Left ventricle myocardium superior (tissue), 1 donor: ENCODE data around the gene INO80. TPM values are rescaled to one million over a fixed set of nuclear protein-coding genes. Genes with fewer than 3 reads are reported as not detected.
"Not testable (repeated sequence)": the region's sequence is repeated elsewhere in the genome, so short reads cannot be mapped to it uniquely, and the experiment has no call there.

Experiments used
- ATAC-seq: fragments of 200-7000 bp; cut with Tn5 transposase; one replicate; pipeline ENCODE4 v1.9.1; 2020; ENCODE audit warnings: mild to moderate bottlenecking, moderate library complexity
- DNase-seq: peaks from one replicate; pipeline ENCODE4 v3.0.0-alpha.2; 2020
- intact Hi-C: fragments of 100-400 bp; cut with micrococcal nuclease; formaldehyde crosslinking; loops from one replicate; pipeline ENCODE4 v1.11.0; 2022
- total RNA-seq: library from RNA; stranded (reverse); fragmentation: NEBNext Ultra II Directional; extraction: Animal tissue kit (Norgen Biotek cat#: 25700); gene quantifications from one replicate; pipeline ENCODE4 v1.2.1, GENCODE V29; 2021
- donor health status: DM: no; HTN: yes; CAD: no; lungs with severe emphysema.

Gene INO80
- total RNA-seq, 1 donor from 2014 or later, result 10.6 TPM

DNA sequence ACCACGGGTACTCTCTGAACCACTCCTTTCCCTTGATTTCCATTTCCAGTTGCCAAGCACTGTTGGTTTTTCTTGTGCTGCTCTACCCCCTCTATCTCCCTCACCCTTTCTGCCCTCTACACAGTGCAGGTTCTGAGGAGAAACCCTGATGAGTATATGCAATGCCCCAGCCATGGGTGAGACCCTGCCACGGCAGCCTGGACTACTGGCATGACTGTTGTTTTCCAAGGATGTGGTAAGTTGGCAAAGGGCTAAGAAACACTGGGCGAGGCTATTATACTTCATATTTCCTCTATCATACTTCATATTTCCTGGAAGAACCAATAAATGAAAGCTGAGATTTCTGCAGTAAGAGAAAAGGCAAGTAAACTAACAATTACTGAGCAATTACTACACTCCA is 134.9 kb downstream of the INO80 start:
- no peak for DNase-seq
- intact Hi-C loops, result no loop called here
- no peak for ATAC-seq

DNA sequence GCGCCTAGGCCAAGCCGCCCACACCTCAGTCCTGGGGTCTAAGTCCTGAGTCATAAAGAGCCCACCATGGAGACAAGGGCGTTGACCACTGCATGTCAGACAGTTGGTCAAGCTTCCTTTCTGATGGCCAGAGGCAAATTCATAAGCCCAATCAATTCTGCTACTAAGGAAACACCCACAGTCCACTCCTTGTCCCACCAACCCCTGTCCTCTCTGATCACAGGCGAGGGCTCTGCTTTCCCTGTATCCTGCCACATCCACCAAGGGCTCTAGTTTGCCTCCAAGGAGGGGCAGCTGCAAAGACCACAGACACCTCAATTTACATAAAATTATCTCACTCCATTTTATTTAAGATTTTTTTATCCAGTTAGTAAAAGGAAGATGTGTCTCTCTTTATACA is 137.5 kb downstream of the INO80 start:
- intact Hi-C loops, result no loop called here
- no peak for ATAC-seq

DNA sequence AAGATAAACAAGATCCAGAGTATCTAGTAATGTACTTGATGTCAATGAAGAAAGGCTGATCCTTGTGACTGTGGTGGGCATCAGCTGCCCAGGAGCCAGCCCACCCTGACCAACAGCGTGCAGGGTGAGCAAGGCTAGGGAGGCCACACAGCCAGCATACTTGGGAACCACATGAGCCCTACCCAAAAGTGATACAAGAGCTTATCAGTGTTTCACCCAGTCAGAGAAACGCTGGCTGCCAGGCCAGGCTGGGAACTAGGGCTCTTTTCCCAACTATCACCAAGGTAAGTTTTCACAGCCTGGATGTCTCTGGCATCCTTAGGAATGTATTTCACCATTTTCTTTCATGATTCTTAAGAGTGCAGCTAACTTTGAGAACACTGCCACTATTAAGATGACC is 137.9 kb downstream of the INO80 start:
- ATAC-seq, result peak; percentile 46
- intact Hi-C loops, result no loop called here

More for the DNA sequence above, 137.5 kb downstream of the INO80 start:
- no peak for DNase-seq

DNA sequence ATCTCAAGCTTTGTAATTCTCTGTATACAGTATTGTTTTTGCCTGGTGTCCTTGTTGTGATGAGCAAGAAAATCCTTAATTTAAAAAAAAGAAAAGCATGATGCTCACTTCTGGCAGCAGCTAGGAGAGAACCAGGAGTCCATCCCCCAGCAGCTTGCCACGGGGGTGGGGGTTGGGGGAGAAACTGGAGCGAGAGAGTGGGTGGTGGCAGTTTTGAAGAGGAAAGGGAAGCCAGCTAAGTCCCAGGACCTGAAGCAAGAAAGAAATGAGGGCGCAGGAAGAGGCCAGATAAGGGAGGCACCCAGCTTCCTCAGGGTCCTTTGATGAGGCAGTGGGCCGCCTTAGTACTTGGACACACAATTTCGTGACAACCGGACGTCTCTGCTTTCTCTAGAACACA is 139.3 kb downstream of the INO80 start:
- intact Hi-C loops, result no loop called here
- no peak for ATAC-seq
- DNase-seq, result no peak

More for the DNA sequence above, 137.9 kb downstream of the INO80 start:
- DNase-seq, result no peak

DNA sequence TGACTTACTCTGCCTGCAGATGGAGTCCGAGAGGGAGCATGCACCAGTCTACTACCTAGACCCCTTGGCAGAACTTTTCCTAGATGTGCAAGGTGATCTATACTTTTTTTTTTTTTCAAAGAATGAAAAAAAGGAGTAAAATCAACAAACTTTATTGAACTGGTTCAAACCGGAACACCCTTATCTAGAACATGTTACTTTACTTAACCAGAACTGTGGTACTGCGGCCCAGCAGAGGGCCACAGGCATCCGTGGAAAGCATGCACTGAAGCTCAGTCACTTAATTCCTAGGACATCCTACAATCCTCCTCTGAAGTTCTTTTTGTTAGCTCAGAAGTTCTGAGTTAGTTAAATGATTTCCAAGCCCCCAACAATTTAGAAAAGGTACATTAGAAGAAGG is 141.2 kb downstream of the INO80 start:
- ATAC-seq (no peak), DNase-seq (no peak)
- intact Hi-C loops, result no loop called here

DNA sequence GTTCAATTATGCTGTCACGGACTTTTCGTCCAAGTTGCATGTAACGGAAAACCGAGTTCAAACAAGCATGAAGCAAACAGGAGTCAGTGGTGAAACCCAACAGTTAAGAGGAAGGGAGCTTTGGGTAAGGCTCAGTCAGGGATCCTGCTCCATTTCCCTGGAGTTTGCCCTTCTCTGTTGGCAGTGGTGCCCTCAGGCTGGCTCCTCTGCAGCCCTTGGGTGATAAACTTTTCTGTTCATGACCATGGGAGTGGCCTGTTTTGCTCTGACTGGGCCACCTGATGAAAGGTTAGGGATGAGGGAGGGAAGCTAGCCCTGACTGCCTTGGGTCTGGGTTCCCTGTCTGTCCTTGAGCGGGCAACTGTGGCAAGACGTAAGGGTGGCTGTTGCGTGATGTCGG is 146.7 kb downstream of the INO80 start:
- intact Hi-C loops, result no loop called here
- DNase-seq (no peak), ATAC-seq (no peak)

DNA sequence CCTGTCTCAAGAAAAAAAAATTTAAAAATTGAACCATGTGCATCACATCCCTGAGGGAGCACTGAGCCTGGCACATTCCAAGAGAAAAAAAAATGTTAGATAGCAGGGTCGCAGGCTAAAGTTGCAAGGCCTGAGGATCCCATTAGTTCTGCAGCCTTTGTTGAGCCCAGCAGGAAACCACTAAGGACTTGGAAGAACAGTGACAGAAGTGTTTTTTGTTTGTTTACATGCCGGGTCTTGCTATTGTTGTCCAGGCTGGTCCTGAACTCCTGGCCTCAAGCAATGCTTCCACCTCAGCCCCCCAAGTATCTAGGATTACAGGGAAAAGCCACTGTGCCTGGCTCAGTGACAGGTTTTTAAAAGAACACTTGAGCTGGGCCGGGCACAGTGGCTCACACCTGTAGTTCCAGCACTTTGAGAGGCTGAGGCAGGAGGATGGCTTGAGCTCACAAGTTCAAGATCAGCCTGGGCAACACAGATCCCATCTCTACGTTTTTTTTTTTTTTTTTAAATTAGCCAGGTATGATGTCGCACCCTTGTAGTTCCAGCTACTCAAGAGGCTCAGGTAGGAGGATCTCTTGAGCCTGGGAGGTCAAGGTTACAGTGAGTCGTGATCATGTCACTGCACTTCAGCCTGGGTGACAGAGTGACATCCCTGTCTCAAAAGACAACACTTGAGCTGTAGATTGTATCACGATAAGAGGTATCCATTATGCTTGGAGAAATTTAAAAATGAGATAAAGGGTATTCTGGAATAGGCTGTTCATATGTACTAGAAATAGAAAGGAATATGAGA is 147.6 kb downstream of the INO80 start:
- no peak for ATAC-seq
- intact Hi-C loops, result no loop called here
- no peak for DNase-seq

DNA sequence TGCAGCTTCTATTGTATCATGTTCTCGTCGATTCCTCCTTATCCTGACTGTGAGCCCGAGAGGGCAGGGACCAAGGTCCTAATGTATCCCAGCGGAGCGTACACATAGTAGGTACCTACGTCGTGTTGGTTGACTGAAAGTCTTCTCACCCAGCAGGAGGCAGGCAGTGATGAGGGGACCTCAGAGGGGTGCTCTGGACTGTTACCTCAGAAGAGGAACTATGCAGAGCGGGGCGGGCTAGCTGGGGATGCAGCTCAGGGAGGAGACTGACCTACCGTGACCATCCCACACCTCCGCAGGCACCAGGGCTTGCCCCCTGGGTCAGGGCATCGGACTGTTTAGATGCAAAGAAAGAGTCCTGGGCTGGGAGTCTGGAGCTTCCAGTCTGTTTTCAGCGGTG is 151.4 kb downstream of the INO80 start:
- intact Hi-C loops, result no loop called here
- DNase-seq, result no peak
- no peak for ATAC-seq

DNA sequence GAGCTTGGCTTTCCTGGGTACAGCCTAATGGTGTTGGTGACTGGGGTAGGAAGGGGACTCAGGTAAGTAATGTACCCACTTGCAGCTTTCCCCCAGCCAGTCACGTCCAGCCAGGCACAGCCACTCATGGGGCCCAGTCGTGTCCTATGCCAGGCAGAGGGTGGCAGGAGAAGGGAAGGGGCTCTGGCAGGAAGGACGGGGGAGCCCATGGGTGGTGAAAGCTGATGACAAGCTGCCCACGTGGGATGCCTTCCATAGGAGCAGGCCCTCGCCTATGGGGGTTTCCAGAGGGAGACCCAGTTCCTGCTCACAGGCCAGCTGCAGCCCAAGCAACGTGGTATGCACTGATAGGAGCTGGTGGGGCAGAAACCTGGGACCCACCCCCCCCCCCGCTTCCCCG is 152.1 kb downstream of the INO80 start:
- intact Hi-C loops, result no loop called here
- DNase-seq, result no peak
- no peak for ATAC-seq

DNA sequence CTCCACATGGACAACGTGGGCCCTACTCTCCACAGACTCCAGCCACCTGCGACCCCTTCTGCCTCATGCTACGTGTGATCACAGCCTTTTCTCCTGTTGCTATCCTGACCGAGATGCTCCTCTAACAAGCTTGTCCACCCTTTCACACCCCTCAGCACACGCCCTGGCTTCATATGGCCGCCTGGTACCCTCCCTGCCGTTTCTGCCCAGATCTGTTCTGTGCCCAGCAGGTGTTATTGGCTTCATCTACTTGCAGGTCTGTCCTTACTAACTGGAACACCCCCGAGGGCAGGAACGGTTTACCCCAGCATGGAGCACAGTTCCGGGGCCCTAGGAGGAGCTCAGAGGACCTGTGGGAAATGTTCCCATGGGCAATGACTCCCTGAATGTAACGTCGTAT is 152.9 kb downstream of the INO80 start:
- no peak for ATAC-seq
- intact Hi-C loops, result no loop called here
- no peak for DNase-seq

DNA sequence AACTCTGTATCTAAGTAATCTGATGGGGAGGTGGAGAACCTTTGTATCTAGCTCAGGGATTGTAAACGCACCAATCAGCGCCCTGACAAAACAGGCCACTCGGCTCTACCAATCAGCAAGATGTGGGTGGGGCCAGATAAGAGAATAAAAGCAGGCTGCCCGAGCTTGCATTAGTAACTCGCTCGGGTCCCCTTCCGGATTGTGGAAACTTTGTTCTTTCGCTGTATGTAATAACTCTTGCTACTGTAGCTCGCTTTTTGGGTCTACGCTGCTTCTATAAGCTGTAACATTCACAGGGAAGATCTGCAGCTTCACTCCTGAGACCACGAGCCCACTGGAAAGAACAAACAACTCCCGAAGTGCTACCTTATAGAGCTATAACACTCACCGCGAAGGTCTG is 153.8 kb downstream of the INO80 start:
- DNase-seq, ATAC-seq, intact Hi-C loops: not testable (repeated sequence)

DNA sequence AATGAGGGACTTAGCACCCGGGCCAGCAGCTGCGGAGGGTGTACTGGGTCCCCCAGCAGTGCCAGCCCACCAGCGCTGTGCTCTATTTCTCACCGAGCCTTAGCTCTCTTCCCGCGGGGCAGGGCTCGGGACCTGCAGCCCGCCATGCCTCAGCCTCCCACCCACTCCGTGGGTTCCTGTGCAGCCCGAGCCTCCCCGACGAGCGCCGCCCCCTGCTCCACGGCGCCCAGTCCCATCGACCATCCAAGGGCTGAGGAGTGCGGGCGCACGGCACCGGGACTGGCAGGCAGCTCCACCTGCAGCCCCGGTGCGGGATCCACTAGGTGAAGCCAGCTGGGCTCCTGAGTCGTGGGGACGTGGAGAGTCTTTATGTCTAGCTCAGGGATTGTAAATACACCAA is 154.3 kb downstream of the INO80 start:
- ATAC-seq, intact Hi-C loops, DNase-seq: not testable (repeated sequence)

DNA sequence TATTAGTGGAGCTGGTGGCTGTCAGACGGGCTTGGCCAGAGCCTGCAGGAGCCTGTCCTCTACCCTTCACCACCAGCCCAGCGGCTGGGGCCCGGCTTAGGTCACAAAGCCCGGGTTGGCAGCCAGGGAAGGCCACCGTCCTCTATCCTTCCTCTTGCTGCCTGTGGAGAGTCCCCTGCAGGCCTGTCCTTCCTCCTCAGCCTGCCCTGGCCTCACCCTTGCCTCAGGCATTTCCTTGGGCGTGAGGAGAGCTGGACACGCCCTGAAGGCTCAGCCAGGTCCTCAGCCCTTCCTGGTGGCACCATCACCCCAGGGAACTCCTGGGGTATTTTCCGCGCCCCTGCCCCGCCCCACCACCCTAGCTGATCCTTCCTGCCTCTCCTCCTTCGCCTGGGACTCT is 155.2 kb downstream of the INO80 start:
- intact Hi-C loops, result no loop called here
- no peak for DNase-seq
- ATAC-seq, result no peak

DNA sequence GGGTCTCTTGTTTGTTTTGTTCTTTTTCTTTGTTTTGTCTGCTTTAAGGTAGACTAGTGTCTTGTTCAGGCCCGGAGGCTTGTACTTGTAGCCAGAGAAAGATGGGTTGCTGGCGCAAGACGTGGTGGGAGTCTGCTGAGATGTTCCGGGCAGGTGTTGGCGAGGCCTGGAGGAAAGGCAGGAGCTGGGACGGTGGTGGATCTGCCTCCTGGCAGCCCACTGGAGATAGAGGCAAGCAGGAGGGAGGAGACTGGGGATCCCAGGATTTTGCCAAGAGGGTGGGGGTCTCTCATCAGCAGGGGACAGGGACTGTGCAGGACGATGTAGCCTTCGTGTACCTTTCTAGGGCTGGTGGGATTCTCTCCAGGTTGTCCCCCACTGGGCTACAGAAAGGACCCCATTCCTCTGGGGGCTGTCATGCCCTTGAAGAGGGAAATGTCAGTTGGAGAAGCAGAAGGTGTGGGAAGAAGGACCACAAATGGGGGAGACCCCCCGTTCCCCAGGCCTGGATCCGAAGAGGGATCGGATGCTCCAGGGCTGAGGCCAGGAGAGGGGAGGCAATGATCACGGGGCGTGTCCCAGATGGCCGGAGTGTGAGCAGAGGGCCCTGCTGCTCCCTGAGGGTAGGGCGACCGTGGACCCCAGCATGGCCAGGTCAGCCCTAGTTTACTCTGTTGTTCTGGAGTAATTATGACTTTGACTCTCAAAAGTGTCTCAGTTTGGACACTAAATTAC is 155.8 kb downstream of the INO80 start:
- intact Hi-C loops, result no loop called here
- ATAC-seq (no peak), DNase-seq (no peak)

DNA sequence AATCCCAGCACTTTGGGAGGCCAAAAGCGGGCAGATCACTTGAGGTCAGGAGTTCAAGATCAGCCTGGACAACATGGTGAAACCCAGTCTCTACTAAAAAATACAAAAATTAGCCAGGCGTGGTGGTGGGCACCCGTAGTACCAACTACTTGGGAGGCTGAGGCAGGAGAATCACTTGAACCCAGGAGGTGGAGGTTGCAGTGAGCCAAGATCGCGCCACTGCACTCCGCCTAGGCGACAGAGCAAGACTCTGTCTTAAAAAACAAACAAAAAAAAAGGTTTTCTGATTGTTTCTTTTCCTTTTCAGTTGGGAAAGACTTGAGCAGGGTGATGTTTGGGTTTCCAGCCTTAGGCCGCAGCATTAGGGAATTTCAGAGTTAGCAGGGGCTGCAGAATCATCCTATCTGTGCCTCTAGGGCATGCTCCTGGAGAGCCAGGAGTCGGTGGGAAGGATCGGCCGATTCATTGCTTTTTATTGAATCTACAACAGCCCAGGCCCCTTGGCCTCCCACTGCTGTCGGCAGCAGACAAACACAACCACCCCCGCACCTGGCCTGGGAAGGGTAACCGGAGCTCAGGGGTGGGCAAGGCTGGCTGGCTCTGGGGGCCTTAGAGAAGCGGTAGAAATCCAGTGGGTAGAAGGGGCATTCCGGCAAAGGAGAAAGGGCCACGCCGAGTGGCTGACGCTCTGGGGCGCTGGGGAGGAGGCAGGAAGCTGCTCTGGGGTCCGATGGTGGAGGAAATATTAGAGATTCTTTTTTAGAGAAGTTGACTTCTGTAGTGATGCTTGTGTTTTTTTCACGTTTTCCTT is 156.5 kb downstream of the INO80 start:
- intact Hi-C loops, result no loop called here
- ATAC-seq (no peak), DNase-seq (no peak)

DNA sequence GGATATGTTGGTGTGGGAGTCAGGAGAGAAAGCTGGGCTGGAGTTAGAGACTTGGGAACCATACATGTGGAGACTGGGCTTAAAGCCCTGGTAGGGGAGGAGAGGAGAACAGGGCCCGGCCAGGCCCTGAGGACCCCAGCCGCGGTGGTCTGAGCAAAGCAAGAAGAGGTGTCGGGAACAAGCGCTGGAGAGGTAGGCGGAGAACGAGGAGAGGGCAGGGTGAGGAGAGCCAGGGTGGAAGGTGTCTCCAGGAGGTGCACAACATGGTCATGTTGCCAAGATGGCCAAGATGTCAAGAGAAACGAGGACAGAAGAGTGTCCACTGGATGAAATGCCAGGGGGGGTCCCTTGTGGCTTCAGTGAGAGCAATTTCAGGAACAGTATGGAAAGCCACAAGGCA is 157.4 kb downstream of the INO80 start:
- no peak for DNase-seq
- no peak for ATAC-seq
- intact Hi-C loops, result no loop called here

DNA sequence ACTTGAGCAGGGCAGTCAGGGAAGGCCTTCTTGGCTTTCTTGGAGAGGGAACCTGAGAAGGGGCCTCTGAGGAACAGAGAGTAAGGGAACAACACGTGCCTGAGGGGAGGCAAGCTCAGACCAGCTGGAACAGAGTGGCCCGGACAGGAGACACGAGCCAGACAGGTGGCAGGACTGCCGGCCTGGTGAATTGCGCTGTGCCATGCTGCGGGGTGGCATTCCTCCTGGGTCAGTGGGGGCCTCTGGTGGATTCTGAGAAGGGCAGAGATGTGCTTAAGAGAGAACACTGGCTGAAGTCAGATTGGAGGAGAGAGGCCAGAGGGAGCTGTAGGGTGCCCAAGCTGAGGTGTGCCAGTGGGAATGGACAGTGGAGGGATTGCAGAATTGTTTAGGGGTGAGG is 157.9 kb downstream of the INO80 start:
- DNase-seq, result no peak
- peak; percentile 5 for ATAC-seq
- intact Hi-C loops, result no loop called here

DNA sequence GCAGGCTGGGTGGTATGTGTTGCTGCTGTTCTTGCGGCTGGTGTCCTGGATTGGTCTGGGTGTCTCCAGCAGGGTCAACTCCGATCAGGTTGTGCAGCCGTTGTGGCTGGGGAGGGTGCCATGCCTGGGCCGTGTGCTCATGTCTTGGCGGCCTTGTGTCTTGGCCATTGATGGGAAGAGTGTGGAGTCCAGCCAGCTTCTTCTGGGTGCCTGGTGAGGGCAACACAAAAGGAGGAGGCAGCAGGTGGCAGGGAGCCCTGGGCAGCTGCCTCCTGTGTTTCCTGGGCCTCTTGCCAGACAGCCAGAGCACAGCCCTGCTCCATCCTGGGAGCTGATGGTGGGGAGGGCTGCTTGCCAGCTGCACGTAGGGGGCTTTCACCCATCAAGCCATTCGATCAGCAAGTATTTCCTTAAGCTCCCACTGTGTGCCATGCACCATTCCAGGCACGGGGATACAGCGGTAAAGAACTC is 158.5 kb downstream of the INO80 start:
- DNase-seq (peak; percentile 84), ATAC-seq (peak; percentile 62)
- intact Hi-C loops, result no loop called here

DNA sequence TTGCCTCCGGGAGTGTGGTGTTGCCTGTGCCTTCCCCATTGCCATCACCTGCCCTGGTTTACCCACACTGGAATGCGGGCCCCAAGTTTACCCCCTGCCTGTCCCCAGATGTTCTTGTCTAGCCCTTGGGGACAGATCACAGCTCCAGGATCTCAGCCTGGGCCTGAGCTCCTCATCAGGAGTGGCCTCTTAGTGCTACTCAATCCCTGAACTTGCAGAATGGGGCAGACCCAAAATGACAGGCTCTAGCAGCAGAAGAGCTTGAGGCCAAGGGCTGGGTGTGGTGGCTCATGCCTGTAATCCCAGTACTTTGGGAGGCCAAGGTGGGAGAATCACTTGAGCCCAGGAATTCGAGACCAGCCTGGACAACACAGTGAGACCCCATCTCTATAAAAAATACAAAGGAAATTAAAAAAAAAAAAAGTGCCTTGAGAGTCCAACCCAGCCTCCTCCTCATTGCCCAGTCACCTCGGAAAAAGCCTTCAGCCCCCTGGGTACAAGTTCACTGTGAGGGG is 159.0 kb downstream of the INO80 start:
- DNase-seq, result no peak
- no peak for ATAC-seq
- intact Hi-C loops, result no loop called here

DNA sequence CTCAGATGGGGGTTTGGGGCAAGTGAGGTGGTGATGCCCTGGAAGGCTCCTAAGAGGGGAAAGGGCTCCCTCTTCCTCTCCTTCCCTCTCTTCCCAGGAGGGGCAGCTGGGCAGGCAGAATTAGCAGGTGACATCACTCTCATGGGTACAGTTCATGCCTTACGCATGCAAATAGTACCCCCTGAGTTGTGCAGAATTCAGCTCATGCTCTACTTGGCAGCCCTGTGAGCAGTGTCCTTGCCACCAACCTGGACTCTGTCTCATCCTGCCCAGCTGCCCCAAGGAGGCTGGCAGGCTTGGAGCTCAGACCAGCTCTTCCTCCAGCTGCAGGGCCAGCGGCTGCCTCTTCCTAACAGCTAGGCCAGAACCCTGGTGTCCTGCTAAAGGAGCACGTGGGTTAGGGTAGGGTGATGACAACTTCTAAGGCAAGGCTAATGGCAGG is 159.5 kb downstream of the INO80 start:
- no peak for DNase-seq
- intact Hi-C loops, result no loop called here
- ATAC-seq, result peak; percentile 74
